ENCODE data around the gene PMS1.

GRCh38 chr2:189865826-189866225 lies 81.6 kb downstream of the PMS1 start:
- TF ChIP-seq CTCF (conservative IDR thresholded peaks at IDR 0.05; ENCODE audit: low read depth in 2 of 2) (no peak), POLR2AphosphoS5 (IDR thresholded peaks at IDR 0.05; ENCODE audit: low read depth) (no peak), REST (IDR thresholded peaks at IDR 0.05; ENCODE audit: unreplicated experiment) (no peak)
